Ishikawa (cell line): ENCODE results near the gene NOS3.

Source experiments
- CEBPB ChIP-seq: IDR thresholded peaks from 2 replicates; pipeline ENCODE4 v1.6.1; 2012
- CREB1 ChIP-seq: IDR thresholded peaks from 2 replicates; pipeline ENCODE4 v1.6.1; 2012; ENCODE audit warnings: low read depth
- EGR1 ChIP-seq: IDR thresholded peaks from 2 replicates; pipeline ENCODE4 v1.6.1; 2012
- EP300 ChIP-seq: IDR thresholded peaks from 2 replicates; pipeline ENCODE4 v1.6.1; 2012; ENCODE audit warnings: borderline replicate concordance
- FOXM1 ChIP-seq: IDR thresholded peaks from 2 replicates; pipeline ENCODE4 v1.6.1; 2012; ENCODE audit warnings: low read depth, borderline replicate concordance
- NFIC ChIP-seq: IDR thresholded peaks from 2 replicates; pipeline ENCODE4 v1.6.1; 2012
- RAD21 ChIP-seq: IDR thresholded peaks from 2 replicates; pipeline ENCODE4 v1.6.1; 2012; ENCODE audit warnings: low read depth
- TAF1 ChIP-seq: IDR thresholded peaks from 2 replicates; pipeline ENCODE4 v1.6.1; 2012; ENCODE audit warnings: low read depth, mild to moderate bottlenecking
- TCF12 ChIP-seq: IDR thresholded peaks from 2 replicates; pipeline ENCODE4 v1.6.1; 2012; ENCODE audit warnings: low read depth
- TEAD4 ChIP-seq: IDR thresholded peaks from 2 replicates; pipeline ENCODE4 v1.6.1; 2012
- YY1 ChIP-seq: IDR thresholded peaks from 2 replicates; pipeline ENCODE4 v1.6.1; 2012; ENCODE audit warnings: low read depth
- ZBTB7A ChIP-seq: IDR thresholded peaks from 2 replicates; pipeline ENCODE4 v1.6.1; 2012; ENCODE audit warnings: low read depth
- TF ChIP-seq, protein P1 (sequence below): IDR thresholded peaks from 2 replicates; pipeline ENCODE4 v1.6.1; 2012; ENCODE audit warnings: low read depth, mild to moderate bottlenecking
- TF ChIP-seq, protein P2 (sequence below): IDR thresholded peaks from 2 replicates; pipeline ENCODE4 v1.6.1; 2012
- TF ChIP-seq, protein P3 (sequence below): IDR thresholded peaks from 2 replicates; pipeline ENCODE4 v1.6.1; 2012

The NOS3 gene

DNA sequence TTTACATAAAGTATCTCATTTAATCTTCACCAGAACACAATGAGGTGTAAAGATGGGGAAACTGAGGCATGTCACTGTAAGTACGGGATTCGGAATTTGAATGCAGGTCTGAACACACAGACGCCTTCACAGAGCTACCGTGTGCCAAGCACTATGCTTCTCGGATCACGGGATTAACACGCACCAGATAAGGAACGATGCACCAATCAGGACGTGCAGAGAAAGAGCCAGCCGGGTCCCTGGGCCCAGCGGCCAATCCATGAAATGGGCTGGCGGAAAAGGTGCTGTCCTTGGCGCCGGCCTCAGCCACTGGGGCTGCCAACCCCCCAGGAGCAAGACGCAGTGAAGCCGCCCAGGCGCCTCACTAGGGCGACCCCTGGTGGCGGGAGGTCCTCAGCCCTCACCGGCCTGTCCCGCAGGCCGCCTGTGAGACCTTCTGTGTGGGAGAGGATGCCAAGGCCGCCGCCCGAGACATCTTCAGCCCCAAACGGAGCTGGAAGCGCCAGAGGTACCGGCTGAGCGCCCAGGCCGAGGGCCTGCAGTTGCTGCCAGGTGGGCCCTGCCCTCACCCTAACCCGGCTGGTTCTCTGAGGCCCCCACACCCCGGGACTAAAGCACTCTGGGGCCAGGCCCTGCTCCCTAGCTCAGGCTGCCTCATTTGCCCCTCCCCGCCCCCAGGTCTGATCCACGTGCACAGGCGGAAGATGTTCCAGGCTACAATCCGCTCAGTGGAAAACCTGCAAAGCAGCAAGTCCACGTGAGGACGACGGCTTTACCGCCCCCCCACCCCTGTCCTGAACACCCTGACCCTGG, 17.9 kb downstream of the NOS3 start:
- TF ChIP-seq, protein P1, sequence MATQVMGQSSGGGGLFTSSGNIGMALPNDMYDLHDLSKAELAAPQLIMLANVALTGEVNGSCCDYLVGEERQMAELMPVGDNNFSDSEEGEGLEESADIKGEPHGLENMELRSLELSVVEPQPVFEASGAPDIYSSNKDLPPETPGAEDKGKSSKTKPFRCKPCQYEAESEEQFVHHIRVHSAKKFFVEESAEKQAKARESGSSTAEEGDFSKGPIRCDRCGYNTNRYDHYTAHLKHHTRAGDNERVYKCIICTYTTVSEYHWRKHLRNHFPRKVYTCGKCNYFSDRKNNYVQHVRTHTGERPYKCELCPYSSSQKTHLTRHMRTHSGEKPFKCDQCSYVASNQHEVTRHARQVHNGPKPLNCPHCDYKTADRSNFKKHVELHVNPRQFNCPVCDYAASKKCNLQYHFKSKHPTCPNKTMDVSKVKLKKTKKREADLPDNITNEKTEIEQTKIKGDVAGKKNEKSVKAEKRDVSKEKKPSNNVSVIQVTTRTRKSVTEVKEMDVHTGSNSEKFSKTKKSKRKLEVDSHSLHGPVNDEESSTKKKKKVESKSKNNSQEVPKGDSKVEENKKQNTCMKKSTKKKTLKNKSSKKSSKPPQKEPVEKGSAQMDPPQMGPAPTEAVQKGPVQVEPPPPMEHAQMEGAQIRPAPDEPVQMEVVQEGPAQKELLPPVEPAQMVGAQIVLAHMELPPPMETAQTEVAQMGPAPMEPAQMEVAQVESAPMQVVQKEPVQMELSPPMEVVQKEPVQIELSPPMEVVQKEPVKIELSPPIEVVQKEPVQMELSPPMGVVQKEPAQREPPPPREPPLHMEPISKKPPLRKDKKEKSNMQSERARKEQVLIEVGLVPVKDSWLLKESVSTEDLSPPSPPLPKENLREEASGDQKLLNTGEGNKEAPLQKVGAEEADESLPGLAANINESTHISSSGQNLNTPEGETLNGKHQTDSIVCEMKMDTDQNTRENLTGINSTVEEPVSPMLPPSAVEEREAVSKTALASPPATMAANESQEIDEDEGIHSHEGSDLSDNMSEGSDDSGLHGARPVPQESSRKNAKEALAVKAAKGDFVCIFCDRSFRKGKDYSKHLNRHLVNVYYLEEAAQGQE: no peak
- TF ChIP-seq CREB1 (no peak), RAD21 (no peak)
- TF ChIP-seq, protein P2, sequence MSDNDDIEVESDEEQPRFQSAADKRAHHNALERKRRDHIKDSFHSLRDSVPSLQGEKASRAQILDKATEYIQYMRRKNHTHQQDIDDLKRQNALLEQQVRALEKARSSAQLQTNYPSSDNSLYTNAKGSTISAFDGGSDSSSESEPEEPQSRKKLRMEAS: no peak

DNA sequence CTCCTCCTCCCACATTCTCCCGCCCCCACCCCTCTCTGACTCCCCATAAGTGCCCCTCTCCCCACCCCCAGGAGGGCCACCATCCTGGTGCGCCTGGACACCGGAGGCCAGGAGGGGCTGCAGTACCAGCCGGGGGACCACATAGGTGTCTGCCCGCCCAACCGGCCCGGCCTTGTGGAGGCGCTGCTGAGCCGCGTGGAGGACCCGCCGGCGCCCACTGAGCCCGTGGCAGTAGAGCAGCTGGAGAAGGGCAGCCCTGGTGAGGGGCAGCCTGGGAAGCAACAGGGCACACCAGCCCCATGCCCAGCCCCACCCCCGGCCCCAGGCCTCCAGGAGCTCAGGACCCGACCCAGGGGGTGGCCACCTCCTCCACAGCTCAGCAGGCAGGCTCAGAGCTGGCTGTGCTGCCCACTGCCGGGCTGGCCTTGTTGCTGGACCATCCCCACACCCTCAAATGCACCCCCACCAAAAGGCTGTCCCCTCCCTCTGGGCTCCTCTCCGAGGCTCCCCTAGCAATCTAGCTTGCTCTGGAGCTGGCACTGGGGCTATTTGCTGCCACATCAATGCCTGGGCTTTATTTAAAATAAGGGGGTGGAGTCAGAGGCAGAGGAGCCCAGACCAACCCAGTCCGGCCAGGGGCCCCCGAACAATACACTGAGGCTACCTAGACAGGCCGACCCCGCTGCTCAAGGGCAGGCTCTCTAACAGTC, 18.7 kb downstream of the NOS3 start:
- TF ChIP-seq, protein P1: no peak
- no peak for TF ChIP-seq EGR1
- TF ChIP-seq ZBTB7A: no peak
- TF ChIP-seq TEAD4: no peak
- TF ChIP-seq FOXM1: no peak
- no peak for TF ChIP-seq CEBPB
- TF ChIP-seq CREB1: no peak
- TF ChIP-seq, protein P2: no peak
- no peak for TF ChIP-seq RAD21
- TF ChIP-seq, protein P3, sequence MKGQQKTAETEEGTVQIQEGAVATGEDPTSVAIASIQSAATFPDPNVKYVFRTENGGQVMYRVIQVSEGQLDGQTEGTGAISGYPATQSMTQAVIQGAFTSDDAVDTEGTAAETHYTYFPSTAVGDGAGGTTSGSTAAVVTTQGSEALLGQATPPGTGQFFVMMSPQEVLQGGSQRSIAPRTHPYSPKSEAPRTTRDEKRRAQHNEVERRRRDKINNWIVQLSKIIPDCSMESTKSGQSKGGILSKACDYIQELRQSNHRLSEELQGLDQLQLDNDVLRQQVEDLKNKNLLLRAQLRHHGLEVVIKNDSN: no peak
- no peak for TF ChIP-seq TAF1
- no peak for TF ChIP-seq YY1

DNA sequence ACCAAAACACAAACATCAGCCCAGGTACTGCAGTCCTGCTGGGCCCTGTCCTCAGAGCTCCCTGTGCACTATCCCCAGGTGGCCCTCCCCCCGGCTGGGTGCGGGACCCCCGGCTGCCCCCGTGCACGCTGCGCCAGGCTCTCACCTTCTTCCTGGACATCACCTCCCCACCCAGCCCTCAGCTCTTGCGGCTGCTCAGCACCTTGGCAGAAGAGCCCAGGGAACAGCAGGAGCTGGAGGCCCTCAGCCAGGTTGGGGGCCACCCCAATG, 19.2 kb downstream of the NOS3 start:
- TF ChIP-seq EP300: no peak
- TF ChIP-seq, protein P2: no peak
- no peak for TF ChIP-seq CREB1
- no peak for TF ChIP-seq YY1
- TF ChIP-seq CEBPB: no peak
- no peak for TF ChIP-seq RAD21
- TF ChIP-seq FOXM1: no peak
- TF ChIP-seq, protein P1: no peak
- no peak for TF ChIP-seq TAF1
- no peak for TF ChIP-seq ZBTB7A
- TF ChIP-seq NFIC: no peak
- no peak for TF ChIP-seq TCF12
- TF ChIP-seq EGR1: no peak
- TF ChIP-seq, protein P3: no peak
- no peak for TF ChIP-seq TEAD4

DNA sequence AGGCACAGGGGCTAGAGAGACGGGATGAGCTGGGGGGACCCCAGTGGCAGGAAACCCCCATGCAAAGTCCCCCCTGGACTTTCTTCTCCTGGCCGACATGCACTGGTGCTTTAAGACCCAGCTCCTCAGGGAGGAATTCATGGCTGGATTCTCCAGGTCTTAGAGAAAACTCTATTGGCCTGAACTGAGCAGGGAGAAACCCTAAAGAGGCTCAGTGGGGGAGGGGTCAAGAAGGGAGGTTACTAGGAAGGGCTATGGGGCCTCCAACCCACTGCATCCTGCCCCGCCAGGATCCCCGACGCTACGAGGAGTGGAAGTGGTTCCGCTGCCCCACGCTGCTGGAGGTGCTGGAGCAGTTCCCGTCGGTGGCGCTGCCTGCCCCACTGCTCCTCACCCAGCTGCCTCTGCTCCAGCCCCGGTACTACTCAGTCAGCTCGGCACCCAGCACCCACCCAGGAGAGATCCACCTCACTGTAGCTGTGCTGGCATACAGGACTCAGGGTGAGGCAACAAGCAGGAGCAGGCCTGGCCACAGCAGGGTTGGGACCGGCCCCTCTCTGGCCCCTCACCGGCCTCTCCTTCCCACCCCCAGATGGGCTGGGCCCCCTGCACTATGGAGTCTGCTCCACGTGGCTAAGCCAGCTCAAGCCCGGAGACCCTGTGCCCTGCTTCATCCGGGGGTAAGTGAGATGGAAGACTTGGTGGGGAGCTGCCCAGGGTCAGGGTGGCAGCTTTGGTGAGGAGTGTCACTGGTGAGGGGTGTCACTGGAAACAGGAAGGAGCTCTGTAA, 19.7 kb downstream of the NOS3 start:
- TF ChIP-seq RAD21: no peak
- TF ChIP-seq TCF12: no peak
- no peak for TF ChIP-seq YY1
- TF ChIP-seq ZBTB7A: no peak
- TF ChIP-seq CREB1: no peak
- TF ChIP-seq, protein P1: no peak
- TF ChIP-seq CEBPB: no peak
- TF ChIP-seq EP300: no peak
- TF ChIP-seq EGR1: no peak
- TF ChIP-seq TAF1: no peak
- TF ChIP-seq, protein P2: no peak
- TF ChIP-seq, protein P3: no peak
